LNCAP (cell line): Measurements from ENCODE around the gene ARVCF.

Experiments
- CTCF ChIP-seq: fragments of 450-650 bp; IDR thresholded peaks from 2 replicates; pipeline ENCODE4 v1.5.1; 2017; ENCODE audit warnings: mild to moderate bottlenecking

Gene ARVCF

GRCh38 chr22:19961868-19962245, 54.8 kb downstream of the ARVCF start:
- no peak for TF ChIP-seq CTCF

- TF ChIP-seq CTCF, result no peak
Observed at GRCh38 chr22:19961201-19961580, 55.4 kb downstream of the ARVCF start.

DNA sequence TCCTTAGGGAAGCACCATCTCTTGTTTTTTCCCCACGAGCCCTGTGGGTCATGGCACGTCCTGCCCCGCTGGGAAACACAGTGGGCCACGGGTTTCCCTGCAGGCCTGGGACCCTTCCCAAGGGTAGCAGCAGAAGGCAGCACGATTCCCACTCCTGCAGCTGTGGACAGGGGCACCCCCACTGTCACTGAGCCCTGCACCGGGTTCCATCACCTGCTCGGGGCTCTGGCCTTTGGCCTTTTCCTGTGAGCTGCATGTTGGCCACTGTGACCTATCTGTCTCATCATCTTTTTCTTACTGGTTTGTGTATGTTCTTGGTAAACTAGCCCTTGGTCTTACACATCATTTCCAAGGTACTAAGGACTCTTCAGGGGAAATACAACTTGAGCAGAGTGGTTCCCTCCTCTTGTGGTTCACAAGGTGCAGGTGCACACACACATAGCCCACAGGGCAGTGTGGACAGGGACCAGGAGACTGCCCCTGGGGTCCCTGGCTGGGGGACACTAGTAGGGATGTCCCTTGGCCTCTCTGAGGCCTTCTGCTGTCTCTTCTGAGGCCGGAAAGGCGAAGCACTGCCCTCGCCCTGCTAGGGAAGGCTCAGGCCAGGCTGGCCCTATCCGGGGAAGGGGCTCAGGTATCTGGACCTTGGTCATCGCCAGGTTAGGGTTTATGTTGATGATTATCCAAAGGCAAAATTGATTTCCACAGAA, 56.0 kb downstream of the ARVCF start:
- no peak for TF ChIP-seq CTCF

GRCh38 chr22:19959587-19960490, 56.8 kb downstream of the ARVCF start:
- TF ChIP-seq CTCF, result no peak

- no peak for TF ChIP-seq CTCF
Observed at GRCh38 chr22:19959043-19959586, 57.5 kb downstream of the ARVCF start.

DNA sequence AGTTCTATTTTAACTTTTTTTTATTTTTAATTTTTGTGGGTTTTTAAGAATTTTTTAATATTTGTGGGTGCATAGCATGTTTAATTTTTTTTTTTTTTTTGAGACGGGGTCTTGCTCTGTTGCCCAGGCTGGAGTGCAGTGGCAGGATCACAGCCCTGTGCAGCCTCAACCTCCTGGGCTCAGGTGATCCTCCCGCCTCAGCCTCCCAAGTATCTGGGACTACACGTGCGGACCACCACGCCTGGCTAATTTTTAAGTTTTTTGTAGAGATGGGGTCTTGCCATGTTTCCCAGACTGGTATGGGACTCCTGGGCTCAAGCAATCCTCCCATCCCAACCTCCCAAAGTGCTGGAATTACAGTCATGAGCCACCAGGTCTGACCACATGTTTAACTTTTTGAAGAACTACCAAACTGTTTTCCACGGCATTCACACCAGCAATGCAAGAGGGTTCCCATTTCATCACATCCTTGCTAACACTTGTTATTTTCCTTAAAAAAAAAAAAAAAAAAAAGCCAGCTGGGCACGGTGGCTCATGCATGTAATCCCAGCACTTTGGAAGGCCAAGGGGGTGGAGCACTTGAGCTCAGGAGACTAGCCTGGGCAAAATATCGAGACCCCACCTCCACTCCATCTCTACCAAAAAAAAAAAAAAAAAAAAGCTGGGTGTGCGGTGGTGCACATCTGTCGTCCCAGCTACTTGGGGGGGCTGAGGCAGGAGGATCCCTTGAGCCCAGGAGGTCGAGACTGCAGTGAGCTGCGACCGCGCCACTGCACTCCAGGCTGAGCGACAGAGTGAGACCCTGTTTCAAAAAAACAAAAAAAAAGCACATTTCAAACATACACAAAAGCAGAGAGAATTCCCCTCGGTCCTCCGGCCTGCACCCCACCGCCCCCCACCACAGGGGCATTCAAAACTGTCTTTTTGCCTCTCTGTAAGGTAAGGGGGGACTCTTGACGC, 58.3 kb downstream of the ARVCF start:
- no peak for TF ChIP-seq CTCF

DNA sequence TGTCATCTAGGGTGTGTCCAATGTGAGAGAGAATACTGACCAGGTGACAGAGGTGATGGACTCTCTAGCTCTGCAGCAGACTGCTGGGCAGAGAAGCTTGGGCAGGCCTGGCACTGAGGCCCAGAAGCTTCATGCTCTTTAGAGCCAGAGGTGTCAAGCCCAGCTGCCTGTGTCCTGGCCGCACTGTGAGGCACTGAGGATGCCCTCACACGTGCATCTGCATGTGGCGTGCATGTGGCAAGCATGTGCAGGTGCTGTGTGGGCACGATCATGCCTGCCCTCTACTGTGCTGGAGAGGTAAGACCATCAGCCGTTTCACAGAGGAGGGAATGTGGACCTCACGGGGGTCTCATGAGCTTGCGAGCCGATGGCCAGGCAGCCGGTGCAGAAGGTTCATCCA, 59.2 kb downstream of the ARVCF start:
- no peak for TF ChIP-seq CTCF
